ENCODE results near the gene MXD3. TPM values are rescaled to one million over a fixed set of nuclear protein-coding genes. Genes with fewer than 3 reads are reported as not detected.

The MXD3 gene
- total and polyA plus RNA-seq, 2 donors (not counting 1 experiment from before 2014, with no cell fraction given) = 1.8 to 6.6 TPM

DNA sequence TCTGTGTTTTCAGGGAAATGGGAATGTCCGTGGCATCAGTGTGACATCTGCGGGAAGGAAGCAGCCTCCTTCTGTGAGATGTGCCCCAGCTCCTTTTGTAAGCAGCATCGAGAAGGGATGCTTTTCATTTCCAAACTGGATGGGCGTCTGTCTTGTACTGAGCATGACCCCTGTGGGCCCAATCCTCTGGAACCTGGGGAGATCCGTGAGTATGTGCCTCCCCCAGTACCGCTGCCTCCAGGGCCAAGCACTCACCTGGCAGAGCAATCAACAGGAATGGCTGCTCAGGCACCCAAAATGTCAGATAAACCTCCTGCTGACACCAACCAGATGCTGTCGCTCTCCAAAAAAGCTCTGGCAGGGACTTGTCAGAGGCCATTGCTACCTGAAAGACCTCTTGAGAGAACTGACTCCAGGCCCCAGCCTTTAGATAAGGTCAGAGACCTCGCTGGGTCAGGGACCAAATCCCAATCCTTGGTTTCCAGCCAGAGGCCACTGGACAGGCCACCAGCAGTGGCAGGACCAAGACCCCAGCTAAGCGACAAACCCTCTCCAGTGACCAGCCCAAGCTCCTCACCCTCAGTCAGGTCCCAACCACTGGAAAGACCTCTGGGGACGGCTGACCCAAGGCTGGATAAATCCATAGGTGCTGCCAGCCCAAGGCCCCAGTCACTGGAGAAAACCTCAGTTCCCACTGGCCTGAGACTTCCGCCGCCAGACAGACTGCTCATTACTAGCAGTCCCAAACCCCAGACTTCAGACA is 17.7 kb downstream of the MXD3 start:
- Histone ChIP-seq H3K79me2 (ENCODE audit: control insufficient read depth, insufficient read depth, low read length) (no peaks in the 10 kb centered on the region), H3K27ac (ENCODE audit: insufficient read depth, low read length) (no peak overlapping the region), H3K9ac (ENCODE audit: insufficient read depth, low read length) (no peak overlapping the region), H3K36me3 (ENCODE audit: control insufficient read depth, insufficient read depth, low read length) (peaks cover 15% of the 10 kb centered on the region), H3K4me1 (ENCODE audit: control insufficient read depth, extremely low read depth, insufficient read depth, low read length) (no peaks in the 10 kb centered on the region), H3K27me3 (ENCODE audit: control insufficient read depth, insufficient read depth, low read length) (no peaks in the 10 kb centered on the region), H3K9me3 (ENCODE audit: control insufficient read depth, insufficient read depth, low read depth, low read length) (no peaks in the 10 kb centered on the region), H4K20me1 (ENCODE audit: control insufficient read depth, extremely low read depth, insufficient read depth, low read length) (no peaks in the 10 kb centered on the region), H3K4me3 (replicated peaks in 1 of 4; ENCODE audit: control extremely low read depth in 1 of 4, insufficient read depth in 1 of 4, low read depth in 3 of 4, low read length in 4 of 4) (no peak overlapping the region), H2AFZ (ENCODE audit: low read length) (no peak overlapping the region), H3K4me2 (ENCODE audit: extremely low read depth, insufficient read depth, low read length) (no peak overlapping the region)
- TF ChIP-seq EZH2 (IDR thresholded peaks at IDR 0.05; ENCODE audit: low read length, missing control alignments) = no peak
- TF ChIP-seq, protein P1, sequence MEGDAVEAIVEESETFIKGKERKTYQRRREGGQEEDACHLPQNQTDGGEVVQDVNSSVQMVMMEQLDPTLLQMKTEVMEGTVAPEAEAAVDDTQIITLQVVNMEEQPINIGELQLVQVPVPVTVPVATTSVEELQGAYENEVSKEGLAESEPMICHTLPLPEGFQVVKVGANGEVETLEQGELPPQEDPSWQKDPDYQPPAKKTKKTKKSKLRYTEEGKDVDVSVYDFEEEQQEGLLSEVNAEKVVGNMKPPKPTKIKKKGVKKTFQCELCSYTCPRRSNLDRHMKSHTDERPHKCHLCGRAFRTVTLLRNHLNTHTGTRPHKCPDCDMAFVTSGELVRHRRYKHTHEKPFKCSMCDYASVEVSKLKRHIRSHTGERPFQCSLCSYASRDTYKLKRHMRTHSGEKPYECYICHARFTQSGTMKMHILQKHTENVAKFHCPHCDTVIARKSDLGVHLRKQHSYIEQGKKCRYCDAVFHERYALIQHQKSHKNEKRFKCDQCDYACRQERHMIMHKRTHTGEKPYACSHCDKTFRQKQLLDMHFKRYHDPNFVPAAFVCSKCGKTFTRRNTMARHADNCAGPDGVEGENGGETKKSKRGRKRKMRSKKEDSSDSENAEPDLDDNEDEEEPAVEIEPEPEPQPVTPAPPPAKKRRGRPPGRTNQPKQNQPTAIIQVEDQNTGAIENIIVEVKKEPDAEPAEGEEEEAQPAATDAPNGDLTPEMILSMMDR (conservative IDR thresholded peaks at IDR 0.05 in 1 of 2, IDR thresholded peaks at IDR 0.05 in 1 of 2; ENCODE audit: low read depth in 1 of 2, low read length in 2 of 2) = no peak
- DNase-seq (ENCODE audit: low read depth in 2 of 2) = no peak

DNA sequence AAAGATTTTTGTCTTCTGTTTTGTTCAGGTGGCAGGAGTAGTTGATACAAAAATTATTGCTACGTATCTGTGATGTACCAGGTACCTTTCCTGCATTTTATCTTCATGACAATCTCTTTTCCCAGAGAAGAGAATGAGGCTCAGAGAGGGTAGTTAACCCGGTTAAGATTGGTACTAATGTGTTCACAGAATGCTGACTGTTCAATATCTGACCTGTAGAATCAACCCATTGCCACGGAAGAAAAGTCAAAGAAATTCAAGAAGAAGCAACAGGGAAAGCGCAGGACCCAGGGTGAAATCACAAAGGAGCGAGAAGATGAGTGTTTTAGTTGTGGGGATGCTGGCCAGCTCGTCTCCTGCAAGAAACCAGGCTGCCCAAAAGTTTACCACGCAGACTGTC is 20.0 kb downstream of the MXD3 start:
- Histone ChIP-seq H3K36me3 (ENCODE audit: control insufficient read depth, insufficient read depth, low read length) (peaks cover 16% of the 10 kb centered on the region), H3K4me2 (ENCODE audit: extremely low read depth, insufficient read depth, low read length) (no peak overlapping the region), H3K4me3 (replicated peaks in 1 of 4; ENCODE audit: control extremely low read depth in 1 of 4, insufficient read depth in 1 of 4, low read depth in 3 of 4, low read length in 4 of 4) (no peak overlapping the region), H3K9me3 (ENCODE audit: control insufficient read depth, insufficient read depth, low read depth, low read length) (no peaks in the 10 kb centered on the region), H4K20me1 (ENCODE audit: control insufficient read depth, extremely low read depth, insufficient read depth, low read length) (no peaks in the 10 kb centered on the region), H2AFZ (ENCODE audit: low read length) (no peak overlapping the region), H3K27me3 (ENCODE audit: control insufficient read depth, insufficient read depth, low read length) (no peaks in the 10 kb centered on the region), H3K27ac (ENCODE audit: insufficient read depth, low read length) (no peak overlapping the region), H3K4me1 (ENCODE audit: control insufficient read depth, extremely low read depth, insufficient read depth, low read length) (no peaks in the 10 kb centered on the region), H3K9ac (ENCODE audit: insufficient read depth, low read length) (no peak overlapping the region), H3K79me2 (ENCODE audit: control insufficient read depth, insufficient read depth, low read length) (no peaks in the 10 kb centered on the region)
- TF ChIP-seq, protein P1 (conservative IDR thresholded peaks at IDR 0.05 in 1 of 2, IDR thresholded peaks at IDR 0.05 in 1 of 2; ENCODE audit: low read depth in 1 of 2, low read length in 2 of 2) = no peak
- no peak for TF ChIP-seq EZH2 (IDR thresholded peaks at IDR 0.05; ENCODE audit: low read length, missing control alignments)
- DNase-seq (ENCODE audit: low read depth in 2 of 2) = no peak

DNA sequence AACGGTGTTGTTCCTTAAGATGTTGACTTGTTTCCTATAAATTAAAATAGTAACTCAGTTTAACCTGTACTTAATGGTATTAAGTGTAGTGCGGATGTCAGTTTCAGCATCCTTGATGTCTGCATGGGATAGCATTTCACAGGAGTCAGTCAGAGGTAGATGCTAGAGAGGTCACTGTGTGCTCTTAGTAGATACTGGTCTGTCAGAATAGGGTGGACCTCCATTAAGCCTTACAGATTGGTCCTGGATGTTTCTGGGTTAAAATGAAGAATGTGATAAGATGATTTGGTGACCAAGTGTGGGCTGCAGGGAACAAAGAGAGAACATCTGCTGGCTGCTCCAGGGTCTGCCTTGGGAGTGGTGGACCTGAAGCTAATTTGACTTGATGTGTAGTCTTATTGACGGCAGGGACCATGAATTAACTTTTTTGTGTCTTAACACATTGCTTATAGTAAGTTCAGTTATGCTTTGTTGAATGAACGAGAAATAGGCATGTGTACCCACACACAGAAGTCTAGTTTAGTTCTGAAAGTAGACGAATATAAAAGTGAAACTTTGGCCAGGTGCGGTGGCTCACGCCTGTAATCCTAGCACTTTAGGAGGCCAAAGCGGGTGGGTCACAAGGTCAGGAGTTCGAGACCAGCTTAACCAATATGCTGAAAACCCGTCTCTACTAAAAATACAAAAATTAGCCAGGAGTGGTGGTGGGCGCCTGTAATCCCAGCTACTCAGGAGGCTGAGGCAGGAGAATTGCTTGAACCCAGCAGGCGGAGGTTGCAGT is 20.7 kb downstream of the MXD3 start:
- Histone ChIP-seq H2AFZ (ENCODE audit: low read length) (no peak overlapping the region), H4K20me1 (ENCODE audit: control insufficient read depth, extremely low read depth, insufficient read depth, low read length) (no peaks in the 10 kb centered on the region), H3K9me3 (ENCODE audit: control insufficient read depth, insufficient read depth, low read depth, low read length) (no peaks in the 10 kb centered on the region), H3K4me2 (ENCODE audit: extremely low read depth, insufficient read depth, low read length) (no peak overlapping the region), H3K27ac (ENCODE audit: insufficient read depth, low read length) (no peak overlapping the region), H3K9ac (ENCODE audit: insufficient read depth, low read length) (no peak overlapping the region), H3K36me3 (ENCODE audit: control insufficient read depth, insufficient read depth, low read length) (peaks cover 16% of the 10 kb centered on the region), H3K4me3 (replicated peaks in 1 of 4; ENCODE audit: control extremely low read depth in 1 of 4, insufficient read depth in 1 of 4, low read depth in 3 of 4, low read length in 4 of 4) (no peak overlapping the region), H3K27me3 (ENCODE audit: control insufficient read depth, insufficient read depth, low read length) (no peaks in the 10 kb centered on the region), H3K79me2 (ENCODE audit: control insufficient read depth, insufficient read depth, low read length) (no peaks in the 10 kb centered on the region), H3K4me1 (ENCODE audit: control insufficient read depth, extremely low read depth, insufficient read depth, low read length) (no peaks in the 10 kb centered on the region)
- TF ChIP-seq, protein P1 (conservative IDR thresholded peaks at IDR 0.05 in 1 of 2, IDR thresholded peaks at IDR 0.05 in 1 of 2; ENCODE audit: low read depth in 1 of 2, low read length in 2 of 2) = no peak
- no peak for TF ChIP-seq EZH2 (IDR thresholded peaks at IDR 0.05; ENCODE audit: low read length, missing control alignments)
- DNase-seq (ENCODE audit: low read depth in 2 of 2) = no peak
